IPS DF 19.7 (cell line): ENCODE data around the gene TRIM16.
"Not testable (repeated sequence)": the region's sequence is repeated elsewhere in the genome, so short reads cannot be mapped to it uniquely, and the experiment has no call there.

Source experiments
- DNase-seq: peaks from one replicate; pipeline ENCODE4 v3.0.0-alpha.2; 2013; ENCODE audit warnings: low read depth, low spot score

The TRIM16 gene

GRCh38 chr17:15616828-15617227 lies 67.3 kb downstream of the TRIM16 start:
- not testable (repeated sequence) for DNase-seq

- DNase-seq: not testable (repeated sequence)
These were observed 68.3 kb downstream of the TRIM16 start for GRCh38 chr17:15615850-15616249.

GRCh38 chr17:15613111-15613510 lies 71.0 kb downstream of the TRIM16 start:
- not testable (repeated sequence) for DNase-seq

GRCh38 chr17:15592960-15593359 lies 91.2 kb downstream of the TRIM16 start:
- not testable (repeated sequence) for DNase-seq

- not testable (repeated sequence) for DNase-seq
These were observed 92.1 kb downstream of the TRIM16 start for GRCh38 chr17:15591986-15592385.

GRCh38 chr17:15590844-15591243 lies 93.3 kb downstream of the TRIM16 start:
- DNase-seq: not testable (repeated sequence)

GRCh38 chr17:15589544-15590536 lies 94.3 kb downstream of the TRIM16 start:
- DNase-seq: not testable (repeated sequence)

- DNase-seq: not testable (repeated sequence)
These were observed 96.1 kb downstream of the TRIM16 start for GRCh38 chr17:15588017-15588416.

- not testable (repeated sequence) for DNase-seq
These were observed 100.8 kb downstream of the TRIM16 start for GRCh38 chr17:15583313-15583712.

- not testable (repeated sequence) for DNase-seq
These were observed 102.6 kb downstream of the TRIM16 start for GRCh38 chr17:15581462-15581861.
